Esophagus squamous epithelium (tissue), 4 donors: ENCODE results near the gene ST6GALNAC3.

ENCODE experiments used
- CTCF ChIP-seq, 6 experiments: fragments of 450-650 bp in 4 of 6; fragments of 200-600 bp in 2 of 6; sonication (generic) in 2 of 6; IDR thresholded peaks; one replicate each; pipeline ENCODE4 v1.5.1; 2016 to 2019; ENCODE audit warnings: antibody characterized with exemption in 6 of 6, mild to moderate bottlenecking in 4 of 6, moderate library complexity in 4 of 6
- POLR2A ChIP-seq, 4 donors: fragments of 450-650 bp; IDR thresholded peaks; one replicate each; pipeline ENCODE4 v1.6.1; 2017; ENCODE audit warnings: antibody characterized with exemption in 4 of 4, mild to moderate bottlenecking in 4 of 4, moderate library complexity in 3 of 4

- no peak for TF ChIP-seq CTCF (IDR thresholded peaks at IDR 0.05)
- no peak for TF ChIP-seq POLR2A (IDR thresholded peaks at IDR 0.05)
Observed at GRCh38 chr1:76075188-76075489, 593 bp downstream of the ST6GALNAC3 start.
